CD8-positive, alpha-beta memory T cell (primary cell): ENCODE results near the gene GPR153. TPM values are rescaled to one million over a fixed set of nuclear protein-coding genes. Genes with fewer than 3 reads are reported as not detected.

Experiments
- CTCF ChIA-PET: fragments of 350-600 bp; sonication (Branson Sonifier 250); formaldehyde crosslinking; loops from one replicate; lab custom pipeline; 2021; ENCODE audit warnings: antibody characterized with exemption; lab: Charles Lee
- POLR2A ChIA-PET: fragments of 350-600 bp; sonication (Branson Sonifier 250); formaldehyde crosslinking; loops from one replicate; lab custom pipeline; 2021; ENCODE audit warnings: antibody characterized with exemption; lab: Charles Lee
- DNase-seq, 5 donors: peaks; one replicate each; pipeline versions ENCODE4 v3.0.0 to v3.0.0-alpha.2; 2020 to 2022; ENCODE audit warnings: mixed read lengths in 1 of 5
- H3K27ac ChIP-seq: one replicate; pipeline ENCODE4 v1.7.0; 2013; ENCODE audit warnings: low read depth, mild to moderate bottlenecking, low read length, moderate library complexity
- H3K27me3 ChIP-seq: 2 replicates; pipeline ENCODE4 v1.7.0; 2013; ENCODE audit warnings: low read length, mild to moderate bottlenecking; ENCODE audit not compliant: insufficient read depth, poor library complexity, severe bottlenecking
- H3K36me3 ChIP-seq: 2 replicates; pipeline ENCODE4 v1.7.0; 2013; ENCODE audit warnings: mild to moderate bottlenecking, low read length, moderate library complexity; ENCODE audit not compliant: insufficient read depth
- H3K4me1 ChIP-seq: 2 replicates; pipeline ENCODE4 v1.7.0; 2013; ENCODE audit warnings: mild to moderate bottlenecking, low read length, moderate library complexity; ENCODE audit not compliant: insufficient read depth
- H3K4me3 ChIP-seq: 2 replicates; pipeline ENCODE4 v1.7.0; 2013; ENCODE audit warnings: mild to moderate bottlenecking, low read length
- H3K9me3 ChIP-seq: 2 replicates; pipeline ENCODE4 v1.7.0; 2013; ENCODE audit warnings: mild to moderate bottlenecking, low read length
- H3K27ac Mint-ChIP-seq, 8 donors: one replicate each; pipeline ENCODE4 v1.8.0; 2020 to 2021; ENCODE audit warnings: mixed read lengths in 8 of 8, mild to moderate bottlenecking in 6 of 8, inconsistent platforms in 3 of 8, moderate library complexity in 3 of 8
- H3K27me3 Mint-ChIP-seq, 2 donors: one replicate each; pipeline ENCODE4 v1.8.0; 2020 to 2021; ENCODE audit warnings: mixed read lengths in 2 of 2, mild to moderate bottlenecking in 1 of 2, moderate library complexity in 1 of 2
- H3K36me3 Mint-ChIP-seq, 3 donors: one replicate each; pipeline ENCODE4 v1.8.0; 2020 to 2021; ENCODE audit warnings: mixed read lengths in 3 of 3, inconsistent platforms in 1 of 3, mild to moderate bottlenecking in 1 of 3
- H3K4me1 Mint-ChIP-seq, 3 donors: one replicate each; pipeline ENCODE4 v1.8.0; 2020 to 2021; ENCODE audit warnings: mixed read lengths in 3 of 3, inconsistent platforms in 1 of 3, mild to moderate bottlenecking in 1 of 3
- H3K4me3 Mint-ChIP-seq, 7 donors: one replicate each; pipeline ENCODE4 v1.8.0; 2020 to 2021; ENCODE audit warnings: mixed read lengths in 7 of 7, mild to moderate bottlenecking in 6 of 7, moderate library complexity in 4 of 7, inconsistent platforms in 2 of 7
- H3K9me3 Mint-ChIP-seq, 5 donors: one replicate each; pipeline ENCODE4 v1.8.0; 2020 to 2022; ENCODE audit warnings: mixed read lengths in 5 of 5, mild to moderate bottlenecking in 3 of 5, moderate library complexity in 2 of 5, inconsistent platforms in 1 of 5
- polyA plus RNA-seq: library from polyadenylated mRNA; unstranded; fragments of 300-500 nt; fragmentation: Illumina TruSeq; gene quantifications from one replicate; pipeline ENCODE4 v1.2.3, GENCODE V29; 2021
- total RNA-seq, 2 experiments: library from RNA; stranded (reverse); gene quantifications; one replicate each; pipeline ENCODE4 v1.2.3, GENCODE V29; 2021

GPR153 gene
- total and polyA plus RNA-seq, 3 experiments from 2014 or later = 0.39 to 0.66 (median 0.50) TPM

DNA sequence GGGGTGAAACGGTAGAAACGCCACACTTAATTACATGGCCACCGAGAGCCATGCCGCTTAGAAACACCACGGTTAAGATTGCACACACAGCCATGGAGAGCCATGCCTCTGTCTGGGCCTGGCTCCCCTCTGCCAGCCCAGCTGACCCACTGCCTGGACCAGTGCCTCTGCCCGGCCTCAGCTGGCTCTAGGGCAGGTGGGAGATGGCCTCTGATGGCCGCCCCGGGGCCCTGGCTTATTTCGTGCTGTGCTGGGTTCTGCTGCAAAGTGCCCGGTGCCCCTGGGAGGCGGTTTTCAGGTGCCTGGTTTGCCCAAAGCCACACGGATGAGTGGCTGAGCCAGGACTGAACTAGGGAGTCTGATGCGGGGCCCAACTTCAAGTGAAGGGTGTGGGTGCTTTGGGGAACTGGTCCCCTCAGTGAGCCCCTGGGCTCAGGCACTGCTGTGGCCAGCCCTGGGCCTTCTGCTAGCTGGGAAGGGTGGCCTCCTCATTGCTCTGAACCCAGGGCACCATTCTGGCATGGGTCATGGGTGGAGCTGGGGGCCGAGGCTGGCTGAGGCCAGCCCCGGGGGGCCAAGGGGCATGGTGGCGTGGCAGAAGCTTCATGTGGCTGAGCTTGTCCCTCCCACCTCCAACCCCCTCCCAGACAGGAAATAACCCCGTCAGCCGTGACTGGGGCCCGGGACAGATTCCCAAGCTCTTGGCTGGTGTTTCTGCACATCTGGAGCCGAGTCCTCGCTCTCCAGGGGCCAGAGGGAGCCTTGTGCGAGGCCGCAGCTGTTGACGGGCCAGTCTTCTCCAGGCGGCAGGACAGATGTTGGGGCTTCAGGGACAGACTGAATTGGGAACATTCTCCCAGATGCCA lies 1.9 kb upstream of the GPR153 start:
- Histone ChIP-seq H3K27me3 (peaks cover 6% of the 10 kb centered on the region), H3K9me3 (no peaks in the 10 kb centered on the region), H3K27ac (no peak overlapping the region), H3K4me1 (peaks cover 4% of the 10 kb centered on the region), H3K36me3 (no peaks in the 10 kb centered on the region), H3K4me3 (no peak overlapping the region)
- Mint-ChIP-seq H3K36me3 (no peaks in the 10 kb centered on the region), H3K27ac (no peak overlapping the region), H3K4me1 (peaks cover 0 to 6% (median 0%) of the 10 kb centered on the region in 3 donors), H3K4me3 (peak overlapping the region in 2 of 7 donors; percentile 5 to 52), H3K9me3 (no peaks in the 10 kb centered on the region), H3K27me3 (peaks cover 8 to 12% of the 10 kb centered on the region in 2 donors)
- ChIA-PET CTCF (interaction anchor here (1.3 kb wide), 1 partner anchor 17 kb away, joined by 6 read pairs; no protein-coding TSS in a partner anchor), POLR2A (interaction anchor here (0.6 kb wide), 1 partner anchor 195 kb away, joined by 3 read pairs; no protein-coding TSS in a partner anchor)
- DNase-seq = no peak

DNA sequence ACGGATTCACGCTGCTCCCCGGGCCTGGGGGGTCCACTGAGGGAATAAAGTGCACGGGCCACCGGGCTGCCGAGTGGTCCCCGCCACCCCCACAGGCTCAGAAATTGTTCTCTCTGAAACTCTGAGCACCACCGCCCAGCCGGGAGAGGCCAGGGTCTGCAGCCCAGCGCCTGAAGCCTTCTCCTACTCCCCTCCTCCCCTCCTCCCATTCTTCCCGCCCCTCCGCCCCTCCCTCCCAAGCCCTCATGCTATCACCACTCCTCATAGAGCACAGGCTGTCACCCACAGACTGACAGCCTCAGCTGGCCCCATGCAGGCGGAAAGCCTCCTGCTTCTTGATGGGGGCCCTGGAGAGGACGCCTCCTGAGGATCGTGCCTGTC lies 707 bp upstream of the GPR153 start:
- H3K9me3 Mint-ChIP-seq = no peaks in the 10 kb centered on the region
- no peak overlapping the region for H3K4me3 ChIP-seq
- ChIA-PET POLR2A (no interaction called here), CTCF (interaction anchor here (0.5 to 1.4 kb wide), 2 partner anchors 15 to 19 kb away, joined by 3 read pairs; no protein-coding TSS in a partner anchor)
- peaks cover 4% of the 10 kb centered on the region for H3K4me1 ChIP-seq
- peaks cover 8 to 13% of the 10 kb centered on the region in 2 donors for H3K27me3 Mint-ChIP-seq
- H3K27ac Mint-ChIP-seq = no peak overlapping the region
- peaks cover 0 to 6% (median 0%) of the 10 kb centered on the region in 3 donors for H3K4me1 Mint-ChIP-seq
- H3K27me3 ChIP-seq = peaks cover 6% of the 10 kb centered on the region
- H3K36me3 ChIP-seq = no peaks in the 10 kb centered on the region
- no peaks in the 10 kb centered on the region for H3K9me3 ChIP-seq
- no peak for DNase-seq
- no peak overlapping the region for H3K27ac ChIP-seq
- H3K4me3 Mint-ChIP-seq = peak overlapping the region; percentile 52 to 86 (median 73)
- no peaks in the 10 kb centered on the region for H3K36me3 Mint-ChIP-seq

DNA sequence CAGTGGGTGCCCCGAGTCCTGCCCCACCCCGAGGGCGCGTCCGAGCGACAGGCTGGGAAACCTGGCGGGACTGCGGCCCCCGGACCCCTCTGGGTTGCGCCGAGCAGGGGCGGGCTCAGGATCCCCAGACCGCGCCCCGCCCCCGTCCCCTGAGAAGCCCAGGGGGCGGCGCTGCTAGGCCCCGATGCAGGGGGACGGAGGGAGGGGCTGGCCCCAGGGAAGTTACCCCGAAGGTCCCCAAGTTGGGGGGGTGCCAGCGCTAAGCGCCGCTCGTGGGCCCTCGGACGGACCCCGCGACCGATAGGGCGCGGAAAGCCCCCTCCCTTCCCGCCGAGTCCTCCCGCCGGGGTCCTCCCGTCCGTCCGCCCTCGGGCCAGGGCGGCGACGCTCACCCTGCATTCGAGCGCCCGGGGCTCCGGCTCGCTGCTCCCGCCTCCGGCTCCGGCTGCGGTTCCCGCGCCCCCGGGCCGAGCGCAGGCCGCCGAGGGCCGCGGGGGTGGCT lies 414 bp downstream of the GPR153 start:
- POLR2A ChIA-PET = interaction anchor here (0.6 kb wide), 1 partner anchor 524 kb away, joined by 3 read pairs; the partner anchor contains the start of gene CAMTA1
- peak overlapping the region; percentile 19 for H3K4me3 ChIP-seq

DNA sequence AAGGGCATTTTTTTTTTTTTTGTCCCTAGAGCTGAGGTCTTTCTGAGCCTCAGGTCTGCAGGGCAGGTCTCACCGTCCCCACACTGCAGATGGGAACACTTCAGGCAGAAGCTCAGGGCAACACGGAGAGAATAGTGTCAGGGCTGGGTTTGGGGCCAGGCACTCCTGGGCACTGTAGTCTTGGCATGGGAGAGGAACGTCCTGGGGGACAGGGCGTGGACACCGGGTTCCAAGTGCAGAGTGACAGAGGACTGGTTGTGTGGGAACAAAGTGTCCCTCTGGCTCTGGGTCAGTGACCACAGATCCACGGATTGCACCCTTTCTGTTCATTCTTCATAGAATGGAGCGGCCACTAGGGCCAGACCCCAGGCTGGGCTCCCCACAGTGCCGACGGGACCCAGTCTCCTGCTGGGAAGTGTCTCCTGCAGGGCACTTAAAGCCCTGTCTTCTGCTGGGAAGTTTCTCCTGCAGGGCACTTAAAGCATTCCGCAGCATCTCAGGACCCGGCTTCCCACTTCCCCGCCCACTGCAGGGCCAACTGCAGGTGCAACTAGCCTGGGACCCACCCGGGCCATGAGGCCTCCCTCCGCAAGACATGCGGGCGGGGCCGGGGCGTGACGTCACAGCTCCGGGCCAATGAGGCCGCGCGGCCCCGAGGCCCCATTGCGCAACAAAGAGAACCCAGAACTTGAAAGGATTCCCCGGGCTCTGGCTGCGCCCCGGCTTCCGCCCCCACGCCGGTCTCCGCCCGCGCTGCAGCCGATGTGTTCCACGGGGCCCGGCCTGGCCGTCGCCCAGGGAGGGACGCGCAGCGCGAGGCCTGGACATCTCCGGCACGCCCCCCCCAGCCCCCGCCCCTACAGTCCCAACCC lies 1.2 kb downstream of the GPR153 start:
- Histone ChIP-seq H3K4me1 (peaks cover 4% of the 10 kb centered on the region), H3K27me3 (peaks cover 6% of the 10 kb centered on the region), H3K9me3 (no peaks in the 10 kb centered on the region), H3K27ac (no peak overlapping the region), H3K36me3 (no peaks in the 10 kb centered on the region), H3K4me3 (peak overlapping the region; percentile 19)
- ChIA-PET CTCF (interaction anchor here (1.6 to 2.0 kb wide), 2 partner anchors 9 to 13 kb away, joined by 4 to 5 read pairs; no protein-coding TSS in a partner anchor), POLR2A (no interaction called here)
- peak; percentile 62 to 81 (median 78) for DNase-seq
- H3K27me3 Mint-ChIP-seq = peaks cover 8 to 12% of the 10 kb centered on the region in 2 donors
- H3K9me3 Mint-ChIP-seq = no peaks in the 10 kb centered on the region
- H3K27ac Mint-ChIP-seq = peak overlapping the region in 2 of 8 donors; percentile 46 to 74
- no peaks in the 10 kb centered on the region for H3K36me3 Mint-ChIP-seq
- peak overlapping the region; percentile 60 to 86 (median 71) for H3K4me3 Mint-ChIP-seq
- H3K4me1 Mint-ChIP-seq = peaks cover 0 to 6% (median 0%) of the 10 kb centered on the region in 3 donors

More for the DNA sequence above, 414 bp downstream of the GPR153 start:
- Histone ChIP-seq H3K27me3 (peaks cover 6% of the 10 kb centered on the region), H3K4me1 (peaks cover 4% of the 10 kb centered on the region), H3K27ac (no peak overlapping the region), H3K36me3 (no peaks in the 10 kb centered on the region), H3K9me3 (no peaks in the 10 kb centered on the region)
- Mint-ChIP-seq H3K36me3 (no peaks in the 10 kb centered on the region), H3K4me1 (peaks cover 0 to 6% (median 0%) of the 10 kb centered on the region in 3 donors), H3K27ac (no peak overlapping the region), H3K9me3 (no peaks in the 10 kb centered on the region), H3K4me3 (no peak overlapping the region), H3K27me3 (peaks cover 8 to 13% of the 10 kb centered on the region in 2 donors)
- peak in 1 of 5 donors; percentile 12 for DNase-seq
- CTCF ChIA-PET = interaction anchor here (1.4 to 1.6 kb wide), 2 partner anchors 10 to 14 kb away, joined by 3 to 4 read pairs; no protein-coding TSS in a partner anchor

DNA sequence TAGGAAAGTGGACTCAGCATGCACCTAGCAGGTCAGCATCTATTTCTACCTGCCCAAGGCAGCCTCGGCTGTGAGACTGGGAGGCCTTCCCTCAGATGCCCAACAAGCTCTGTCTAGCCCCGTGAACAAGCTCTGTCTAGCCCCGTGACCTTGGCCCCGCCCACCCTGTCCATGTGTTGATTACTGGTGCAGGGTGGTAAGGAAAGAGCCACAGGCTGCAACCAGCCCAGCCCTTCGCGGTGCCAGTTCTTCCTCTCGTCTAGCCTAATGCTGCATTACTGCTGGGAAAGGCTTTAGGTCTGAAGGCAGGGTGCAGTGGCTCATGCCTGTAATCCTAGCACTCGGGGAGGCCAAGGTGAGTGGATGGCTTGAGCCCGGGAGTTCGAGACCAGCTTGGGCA lies 2.2 kb downstream of the GPR153 start:
- peaks cover 6% of the 10 kb centered on the region for H3K27me3 ChIP-seq
- no peaks in the 10 kb centered on the region for H3K36me3 ChIP-seq
- peaks cover 11 to 12% of the 10 kb centered on the region in 2 donors for H3K27me3 Mint-ChIP-seq
- H3K27ac Mint-ChIP-seq = no peak overlapping the region
- H3K9me3 Mint-ChIP-seq = no peaks in the 10 kb centered on the region
- POLR2A ChIA-PET = no interaction called here
- peaks cover 0 to 6% (median 0%) of the 10 kb centered on the region in 3 donors for H3K4me1 Mint-ChIP-seq
- no peak overlapping the region for H3K27ac ChIP-seq
- CTCF ChIA-PET = interaction anchor here (1.6 to 2.0 kb wide), 2 partner anchors 8 to 12 kb away, joined by 4 to 5 read pairs; no protein-coding TSS in a partner anchor
- no peak for DNase-seq
- no peaks in the 10 kb centered on the region for H3K36me3 Mint-ChIP-seq
- no peak overlapping the region for H3K4me3 ChIP-seq
- H3K4me3 Mint-ChIP-seq = peak overlapping the region in 4 of 7 donors; percentile 68 to 82 (median 72)
- H3K4me1 ChIP-seq = peaks cover 4% of the 10 kb centered on the region
- no peaks in the 10 kb centered on the region for H3K9me3 ChIP-seq

DNA sequence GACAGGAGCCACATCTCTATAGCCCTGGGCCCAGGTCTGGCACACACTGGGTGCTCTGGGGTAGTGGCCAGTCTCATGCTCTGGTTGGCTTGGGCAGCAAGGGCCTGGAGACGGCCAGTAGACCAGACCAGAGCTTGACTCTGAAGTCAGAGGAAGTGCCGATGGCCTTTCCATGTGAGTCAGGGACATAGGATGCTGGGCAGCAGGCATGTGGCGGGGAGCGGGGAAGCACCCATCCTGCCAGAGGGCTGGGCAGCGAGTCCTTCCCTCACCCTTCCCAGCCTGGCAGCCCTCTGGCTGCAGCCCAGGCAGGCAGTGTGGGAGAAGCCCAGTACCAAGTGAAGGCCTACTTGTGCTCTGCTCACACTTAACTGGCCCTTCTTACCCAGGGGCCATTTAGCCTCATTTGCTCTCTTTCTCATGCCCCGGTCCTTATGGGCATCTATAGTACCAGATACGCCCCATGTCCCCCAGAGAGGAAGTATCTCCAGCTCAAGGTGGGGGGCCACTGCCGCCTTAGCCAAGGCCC lies 3.3 kb downstream of the GPR153 start:
- ChIA-PET CTCF (interaction anchor here (2.0 kb wide), 1 partner anchor 11 kb away, joined by 5 read pairs; no protein-coding TSS in a partner anchor), POLR2A (no interaction called here)
- peaks cover 4% of the 10 kb centered on the region for H3K4me1 ChIP-seq
- H3K4me3 ChIP-seq = no peak overlapping the region
- Mint-ChIP-seq H3K27me3 (peaks cover 12 to 14% of the 10 kb centered on the region in 2 donors), H3K27ac (no peak overlapping the region), H3K4me3 (no peak overlapping the region), H3K36me3 (no peaks in the 10 kb centered on the region), H3K9me3 (no peaks in the 10 kb centered on the region), H3K4me1 (peaks cover 0 to 6% (median 0%) of the 10 kb centered on the region in 3 donors)
- H3K36me3 ChIP-seq = no peaks in the 10 kb centered on the region
- no peak overlapping the region for H3K27ac ChIP-seq
- H3K27me3 ChIP-seq = peaks cover 6% of the 10 kb centered on the region
- DNase-seq = no peak
- H3K9me3 ChIP-seq = no peaks in the 10 kb centered on the region

DNA sequence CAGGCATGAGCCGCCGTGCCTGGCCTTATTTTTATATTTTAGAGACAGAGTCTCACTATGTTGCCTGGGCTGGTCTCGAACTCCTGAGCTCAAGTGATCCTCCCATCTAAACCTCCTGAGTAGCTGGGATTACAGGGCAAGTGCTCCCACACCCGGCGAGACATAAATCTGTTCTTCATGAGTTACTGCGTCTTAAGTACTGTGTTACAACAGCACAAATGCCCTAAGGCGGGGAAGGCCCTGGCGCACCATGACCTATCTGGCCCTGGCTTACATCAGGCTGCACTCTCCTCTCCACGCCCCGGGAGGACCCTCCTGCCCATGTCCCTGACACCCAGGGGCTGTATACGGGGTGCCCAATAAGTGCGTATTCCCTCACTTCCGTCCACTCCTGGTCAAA lies 4.3 kb downstream of the GPR153 start:
- POLR2A ChIA-PET = interaction anchor here (0.6 kb wide), 1 partner anchor 43 kb away, joined by 11 read pairs; no protein-coding TSS in a partner anchor

More for the DNA sequence above, 4.3 kb downstream of the GPR153 start:
- Mint-ChIP-seq H3K9me3 (no peaks in the 10 kb centered on the region), H3K27me3 (peaks cover 10 to 19% of the 10 kb centered on the region in 2 donors), H3K4me3 (no peak overlapping the region), H3K36me3 (no peaks in the 10 kb centered on the region), H3K27ac (no peak overlapping the region), H3K4me1 (peaks cover 0 to 2% (median 0%) of the 10 kb centered on the region in 3 donors)
- H3K27me3 ChIP-seq = peaks cover 6% of the 10 kb centered on the region
- no peak overlapping the region for H3K4me3 ChIP-seq
- no peak overlapping the region for H3K27ac ChIP-seq
- CTCF ChIA-PET = interaction anchor here (2.2 kb wide), 1 partner anchor 10 kb away, joined by 9 read pairs; no protein-coding TSS in a partner anchor
- no peaks in the 10 kb centered on the region for H3K36me3 ChIP-seq
- no peaks in the 10 kb centered on the region for H3K9me3 ChIP-seq
- DNase-seq = no peak
- peaks cover 4% of the 10 kb centered on the region for H3K4me1 ChIP-seq
